Measurements from ENCODE around the gene RPL32. TPM values are rescaled to one million over a fixed set of nuclear protein-coding genes. Genes with fewer than 3 reads are reported as not detected.

RPL32 gene
- total RNA-seq, 4 donors from 2014 or later, result 373 to 937 (median 550) TPM

- WGBS, 2 donors (ENCODE audit: low coverage in 1 of 2), result 63 to 91% methylated on average over 7 to 24 of the region's 24 CpGs
- TF ChIP-seq EP300 (IDR thresholded peaks at IDR 0.05; ENCODE audit: low read depth), result no peak
- no peak for TF ChIP-seq POLR2A (IDR thresholded peaks at IDR 0.05)
- no peak for TF ChIP-seq POLR2AphosphoS5 (IDR thresholded peaks at IDR 0.05)
- no peak for TF ChIP-seq CTCF (IDR thresholded peaks at IDR 0.05)
- DNase-seq, result no peak
- Histone ChIP-seq H3K9me3 (no peaks in the 10 kb centered on the region), H3K4me1 (peaks cover 0 to 10% (median 3%) of the 10 kb centered on the region in 4 donors), H3K27ac (no peak overlapping the region), H3K4me3 (no peak overlapping the region), H3K27me3 (no peaks in the 10 kb centered on the region), H3K36me3 (no peaks in the 10 kb centered on the region)
- in situ Hi-C loops (cut with MboI; ENCODE audit: low pct_ligation_motif_present in 1 of 4, low pct_unique_long_range_greater_than_20kb in 1 of 4, low sequenced_read_pairs in 3 of 4), result no loop called here
- intact Hi-C loops (cut with DNase I; ENCODE audit: low total_unique reads), result no loop called here
These were observed 26.3 kb downstream of the RPL32 start for GRCh38 chr3:12815078-12815477.

DNA sequence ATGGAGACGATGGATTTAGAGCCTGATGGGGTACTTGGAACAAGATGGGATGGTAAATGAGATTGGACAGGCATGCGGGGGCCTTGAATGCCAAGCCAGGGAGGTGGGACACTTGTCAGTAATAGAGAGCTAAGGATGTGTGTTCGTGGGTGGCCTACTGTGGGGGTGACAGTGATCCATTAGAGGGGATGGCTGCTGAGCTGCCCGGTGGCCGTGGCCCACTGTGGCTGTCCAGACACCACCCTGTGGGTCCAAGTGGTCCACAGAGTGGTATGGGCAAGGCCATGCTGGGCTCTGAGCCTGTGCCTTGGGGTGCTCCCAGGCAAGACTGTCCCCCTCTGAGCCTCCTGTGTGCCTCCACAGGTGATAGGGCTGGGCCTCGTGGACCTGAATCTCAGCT, 27.4 kb downstream of the RPL32 start:
- WGBS, 2 donors (ENCODE audit: low coverage in 1 of 2), result 85 to 88% methylated on average over 2 to 6 of the region's 6 CpGs
- in situ Hi-C loops (cut with MboI; ENCODE audit: low pct_ligation_motif_present in 1 of 4, low pct_unique_long_range_greater_than_20kb in 1 of 4, low sequenced_read_pairs in 3 of 4), result no loop called here
- Histone ChIP-seq H3K27me3 (no peaks in the 10 kb centered on the region), H3K4me3 (no peak overlapping the region), H3K27ac (no peak overlapping the region), H3K36me3 (no peaks in the 10 kb centered on the region), H3K9me3 (no peaks in the 10 kb centered on the region), H3K4me1 (peaks cover 0 to 13% (median 5%) of the 10 kb centered on the region in 4 donors)
- intact Hi-C loops (cut with DNase I; ENCODE audit: low total_unique reads), result no loop called here
- DNase-seq, result no peak
- TF ChIP-seq POLR2A (IDR thresholded peaks at IDR 0.05), result no peak
- no peak for TF ChIP-seq CTCF (IDR thresholded peaks at IDR 0.05)
- no peak for TF ChIP-seq EP300 (IDR thresholded peaks at IDR 0.05; ENCODE audit: low read depth)
- TF ChIP-seq POLR2AphosphoS5 (IDR thresholded peaks at IDR 0.05), result no peak

DNA sequence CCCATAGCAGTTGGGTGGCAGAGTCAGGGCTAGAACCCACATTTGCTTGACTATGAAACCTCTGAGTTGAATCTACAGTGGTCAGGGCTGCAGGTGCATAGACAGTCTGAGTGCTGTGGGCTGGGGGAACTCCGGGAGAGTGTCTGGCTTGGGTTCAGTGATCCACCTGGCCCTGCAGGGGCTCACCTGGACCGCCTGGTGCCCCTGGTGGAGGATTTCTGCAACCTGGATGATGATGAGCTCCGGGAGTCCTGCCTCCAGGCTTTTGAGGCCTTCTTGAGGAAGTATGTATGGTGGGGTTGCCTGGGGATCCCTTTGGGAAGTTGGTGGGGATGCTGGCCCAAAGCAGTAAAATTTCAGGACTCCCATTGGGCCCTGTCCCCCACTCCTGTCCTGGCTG, 28.6 kb downstream of the RPL32 start:
- H3K36me3 ChIP-seq, result no peaks in the 10 kb centered on the region
- intact Hi-C loops (cut with DNase I; ENCODE audit: low total_unique reads), result no loop called here
- 84% methylated on average over 3 of the region's 3 CpGs; no CpG with 5 or more reads in 1 of the 2 donors for WGBS, 2 donors (ENCODE audit: low coverage in 1 of 2)

GRCh38 chr3:12810961-12811360, 30.4 kb downstream of the RPL32 start:
- Histone ChIP-seq H3K4me1 (peaks cover 0 to 13% (median 5%) of the 10 kb centered on the region in 4 donors), H3K36me3 (no peaks in the 10 kb centered on the region), H3K4me3 (no peak overlapping the region), H3K9me3 (no peaks in the 10 kb centered on the region), H3K27me3 (no peaks in the 10 kb centered on the region), H3K27ac (peak overlapping the region; percentile 61 to 84 (median 78))
- TF ChIP-seq CTCF (IDR thresholded peaks at IDR 0.05) (no peak), POLR2AphosphoS5 (IDR thresholded peaks at IDR 0.05) (no peak)
- 71% methylated on average over 5 of the region's 5 CpGs; no CpG with 5 or more reads in 1 of the 2 donors for WGBS, 2 donors (ENCODE audit: low coverage in 1 of 2)
- intact Hi-C loops (cut with DNase I; ENCODE audit: low total_unique reads) (no loop called here), in situ Hi-C loops (cut with MboI; ENCODE audit: low pct_ligation_motif_present in 1 of 4, low pct_unique_long_range_greater_than_20kb in 1 of 4, low sequenced_read_pairs in 3 of 4) (no loop called here)
- DNase-seq, result no peak

More for the DNA sequence above, 28.6 kb downstream of the RPL32 start:
- Histone ChIP-seq H3K27me3 (no peaks in the 10 kb centered on the region), H3K4me1 (peaks cover 0 to 13% (median 5%) of the 10 kb centered on the region in 4 donors), H3K9me3 (no peaks in the 10 kb centered on the region), H3K27ac (no peak overlapping the region), H3K4me3 (no peak overlapping the region)
- DNase-seq, result no peak
- in situ Hi-C loops (cut with MboI; ENCODE audit: low pct_ligation_motif_present in 1 of 4, low pct_unique_long_range_greater_than_20kb in 1 of 4, low sequenced_read_pairs in 3 of 4), result no loop called here
- TF ChIP-seq POLR2AphosphoS5 (IDR thresholded peaks at IDR 0.05) (no peak), CTCF (IDR thresholded peaks at IDR 0.05) (no peak), EP300 (IDR thresholded peaks at IDR 0.05; ENCODE audit: low read depth) (no peak), POLR2A (IDR thresholded peaks at IDR 0.05) (no peak)
